H1 (cell line): ENCODE results near the gene RAB7B.

ENCODE experiments used
- CEBPB ChIP-seq: IDR thresholded peaks from 2 replicates; pipeline ENCODE4 v1.6.1; 2012; ENCODE audit warnings: low read depth, low read length
- CTCF ChIP-seq, 3 experiments: IDR thresholded peaks; 1 replicate in 2 of 3; 2 replicates in 1 of 3; pipeline versions ENCODE4 v1.5.1 to v1.6.1; 2011; ENCODE audit warnings: low read length in 3 of 3, mild to moderate bottlenecking in 3 of 3, inconsistent platforms in 2 of 3, low read depth in 1 of 3, moderate library complexity in 1 of 3; ENCODE audit not compliant: insufficient read depth in 1 of 3; ENCODE audit errors: control extremely low read depth in 1 of 3
- HDAC6 ChIP-seq: IDR thresholded peaks from one replicate; pipeline ENCODE4 v1.7.1; 2012; ENCODE audit warnings: low read depth, mild to moderate bottlenecking, inconsistent platforms, low read length, moderate library complexity
- POLR2A ChIP-seq, 2 experiments: IDR thresholded peaks; 1 replicate in 1 of 2; 2 replicates in 1 of 2; pipeline ENCODE4 v1.6.1; 2011; ENCODE audit warnings: low read depth in 2 of 2, low read length in 2 of 2, mild to moderate bottlenecking in 2 of 2; ENCODE audit errors: control extremely low read depth in 1 of 2
- RFX5 ChIP-seq: IDR thresholded peaks from 2 replicates; pipeline ENCODE4 v1.6.1; 2011; ENCODE audit warnings: low read depth, low read length, improper control_type of control experiment, borderline replicate concordance
- TCF12 ChIP-seq: IDR thresholded peaks from 2 replicates; pipeline ENCODE4 v1.6.1; 2011; ENCODE audit warnings: low read depth, mild to moderate bottlenecking, low read length

DNA sequence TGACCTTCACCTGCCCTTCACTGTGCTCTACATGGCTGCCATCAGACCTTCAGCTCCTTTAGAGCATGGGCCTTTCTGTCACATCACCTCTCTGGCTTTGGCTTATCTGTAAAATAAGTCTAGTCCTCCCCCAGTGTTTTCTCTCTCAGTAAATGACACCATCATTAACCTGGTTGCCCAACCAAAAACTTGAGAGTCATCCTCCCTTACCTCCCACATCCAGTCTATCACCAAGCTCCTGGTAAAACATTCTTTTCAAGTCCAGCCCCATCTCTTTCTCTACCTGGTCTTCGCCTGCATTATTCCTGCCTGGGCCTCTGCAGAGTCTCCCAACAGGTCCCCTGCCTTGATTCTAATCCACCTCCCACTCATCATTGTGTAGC is 73.0 kb downstream of the RAB7B start:
- TF ChIP-seq RFX5: no peak
- TF ChIP-seq CTCF (IDR thresholded peaks at IDR 0.05; ENCODE audit: control extremely low read depth in 1 of 3, insufficient read depth in 1 of 3, low read depth in 1 of 3, low read length in 3 of 3): no peak
- no peak for TF ChIP-seq HDAC6
- no peak for TF ChIP-seq CEBPB
- no peak for TF ChIP-seq TCF12
- TF ChIP-seq POLR2A (IDR thresholded peaks at IDR 0.05; ENCODE audit: control extremely low read depth in 1 of 2, low read depth in 2 of 2, low read length in 2 of 2): no peak
